ENCODE data around the gene EFTUD2.

Gene EFTUD2

GRCh38 chr17:44933824-44934744 is 34.8 kb upstream of the EFTUD2 start:
- Histone ChIP-seq H2AFZ (ENCODE audit: low read length) (no peak overlapping the region), H3K27me3 (ENCODE audit: insufficient read depth, low read length) (no peaks in the 10 kb centered on the region), H4K20me1 (ENCODE audit: insufficient read depth, low read length) (no peaks in the 10 kb centered on the region), H3F3A (ENCODE audit: insufficient read depth, low read length) (peaks cover 6% of the 10 kb centered on the region; the same call in 1 of the 2 replicates), H3K4me2 (ENCODE audit: low read length) (no peak overlapping the region), H3K79me2 (ENCODE audit: insufficient read depth, low read length) (peaks cover 18% of the 10 kb centered on the region), H3K27ac (ENCODE audit: low read depth, low read length, poor library complexity, severe bottlenecking) (no peak overlapping the region), H3K9me3 (ENCODE audit: low read length) (no peaks in the 10 kb centered on the region), H3K9ac (ENCODE audit: low read length) (no peak overlapping the region), H3K4me3 (ENCODE audit: low read depth, low read length, poor library complexity, severe bottlenecking) (no peak overlapping the region), H3K9me2 (ENCODE audit: low read depth, low read length) (no peaks in the 10 kb centered on the region), H3K4me1 (ENCODE audit: insufficient read depth, low read length, severe bottlenecking) (no peaks in the 10 kb centered on the region), H3K36me3 (ENCODE audit: insufficient read depth, low read length) (peaks cover 94% of the 10 kb centered on the region)
- no peak for TF ChIP-seq EZH2 (IDR thresholded peaks at IDR 0.05; ENCODE audit: borderline replicate concordance, low read length)
- TF ChIP-seq CTCF (IDR thresholded peaks at IDR 0.05; ENCODE audit: low read length), result no peak

- H3K36me3 ChIP-seq (ENCODE audit: insufficient read depth, low read length), result peaks cover 95% of the 10 kb centered on the region
- peaks cover 6% of the 10 kb centered on the region; the same call in 1 of the 2 replicates for H3F3A ChIP-seq (ENCODE audit: insufficient read depth, low read length)
- TF ChIP-seq CTCF (IDR thresholded peaks at IDR 0.05; ENCODE audit: low read length) (no peak), EZH2 (IDR thresholded peaks at IDR 0.05; ENCODE audit: borderline replicate concordance, low read length) (no peak)
- no peak overlapping the region for H3K9ac ChIP-seq (ENCODE audit: low read length)
- H3K27me3 ChIP-seq (ENCODE audit: insufficient read depth, low read length), result no peaks in the 10 kb centered on the region
- peaks cover 9% of the 10 kb centered on the region; the same call in 1 of the 2 replicates for H3K79me2 ChIP-seq (ENCODE audit: insufficient read depth, low read length)
- H3K9me3 ChIP-seq (ENCODE audit: low read length), result no peaks in the 10 kb centered on the region
- no peaks in the 10 kb centered on the region for H3K4me1 ChIP-seq (ENCODE audit: insufficient read depth, low read length, severe bottlenecking)
- no peaks in the 10 kb centered on the region for H3K9me2 ChIP-seq (ENCODE audit: low read depth, low read length)
- no peak overlapping the region for H3K27ac ChIP-seq (ENCODE audit: low read depth, low read length, poor library complexity, severe bottlenecking)
- H4K20me1 ChIP-seq (ENCODE audit: insufficient read depth, low read length), result no peaks in the 10 kb centered on the region
- no peak overlapping the region for H3K4me3 ChIP-seq (ENCODE audit: low read depth, low read length, poor library complexity, severe bottlenecking)
- no peak overlapping the region for H2AFZ ChIP-seq (ENCODE audit: low read length)
- H3K4me2 ChIP-seq (ENCODE audit: low read length), result no peak overlapping the region
Observed at GRCh38 chr17:44932787-44933097, 33.5 kb upstream of the EFTUD2 start.

- H3K4me1 ChIP-seq (ENCODE audit: insufficient read depth, low read length, severe bottlenecking), result no peaks in the 10 kb centered on the region
Observed at GRCh38 chr17:44932096-44932786, 33.0 kb upstream of the EFTUD2 start.

More at GRCh38 chr17:44932096-44932786, 33.0 kb upstream of the EFTUD2 start:
- Histone ChIP-seq H3K9ac (ENCODE audit: low read length) (no peak overlapping the region), H2AFZ (ENCODE audit: low read length) (no peak overlapping the region), H3K9me2 (ENCODE audit: low read depth, low read length) (no peaks in the 10 kb centered on the region), H3F3A (ENCODE audit: insufficient read depth, low read length) (peaks cover 2% of the 10 kb centered on the region; the same call in 1 of the 2 replicates), H4K20me1 (ENCODE audit: insufficient read depth, low read length) (no peaks in the 10 kb centered on the region), H3K79me2 (ENCODE audit: insufficient read depth, low read length) (peaks cover 4% of the 10 kb centered on the region; the same call in 1 of the 2 replicates), H3K36me3 (ENCODE audit: insufficient read depth, low read length) (peaks cover 95% of the 10 kb centered on the region), H3K27me3 (ENCODE audit: insufficient read depth, low read length) (no peaks in the 10 kb centered on the region), H3K27ac (ENCODE audit: low read depth, low read length, poor library complexity, severe bottlenecking) (no peak overlapping the region), H3K4me2 (ENCODE audit: low read length) (no peak overlapping the region), H3K4me3 (ENCODE audit: low read depth, low read length, poor library complexity, severe bottlenecking) (no peak overlapping the region), H3K9me3 (ENCODE audit: low read length) (no peaks in the 10 kb centered on the region)
- no peak for TF ChIP-seq CTCF (IDR thresholded peaks at IDR 0.05; ENCODE audit: low read length)
- no peak for TF ChIP-seq EZH2 (IDR thresholded peaks at IDR 0.05; ENCODE audit: borderline replicate concordance, low read length)
